Keratinocyte (primary cell): ENCODE results near the gene ZNF148.

Source experiments
- EZH2 ChIP-seq: IDR thresholded peaks from one replicate; pipeline ENCODE4 v1.6.1; 2012; ENCODE audit warnings: inconsistent platforms, mild to moderate bottlenecking, low read length, moderate library complexity
- TF ChIP-seq, protein P1 (sequence below), 3 experiments: IDR thresholded peaks in 1 of 3; conservative IDR thresholded peaks in 1 of 3; optimal IDR thresholded peaks in 1 of 3; 2 replicates in 2 of 3; 3 replicates in 1 of 3; pipeline versions ENCODE3 to v1.5.1; 2011; ENCODE audit warnings: low read length in 3 of 3, mild to moderate bottlenecking in 3 of 3, moderate library complexity in 2 of 3, control low read depth in 1 of 3, inconsistent platforms in 1 of 3; ENCODE audit not compliant: insufficient read depth in 2 of 3; ENCODE audit errors: extremely low read depth in 1 of 3

DNA sequence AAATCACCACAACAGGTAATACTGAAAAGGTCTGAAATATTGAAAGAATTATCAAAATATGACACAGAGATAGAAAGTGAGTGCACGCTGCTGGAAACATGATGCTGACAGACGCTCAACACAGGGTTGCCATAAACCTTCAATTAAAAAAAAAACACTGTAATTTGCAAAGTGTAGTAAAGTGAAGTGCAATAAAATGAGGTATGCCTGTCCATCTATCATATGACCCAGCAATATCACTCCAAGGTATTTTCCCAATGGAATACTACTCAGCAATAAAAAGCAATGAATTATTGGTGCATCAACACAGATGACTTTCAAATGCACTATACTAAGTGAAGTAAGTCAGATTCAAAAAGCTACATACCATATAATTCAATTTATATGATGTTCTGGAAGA lies 115.0 kb downstream of the ZNF148 start:
- TF ChIP-seq, protein P1, sequence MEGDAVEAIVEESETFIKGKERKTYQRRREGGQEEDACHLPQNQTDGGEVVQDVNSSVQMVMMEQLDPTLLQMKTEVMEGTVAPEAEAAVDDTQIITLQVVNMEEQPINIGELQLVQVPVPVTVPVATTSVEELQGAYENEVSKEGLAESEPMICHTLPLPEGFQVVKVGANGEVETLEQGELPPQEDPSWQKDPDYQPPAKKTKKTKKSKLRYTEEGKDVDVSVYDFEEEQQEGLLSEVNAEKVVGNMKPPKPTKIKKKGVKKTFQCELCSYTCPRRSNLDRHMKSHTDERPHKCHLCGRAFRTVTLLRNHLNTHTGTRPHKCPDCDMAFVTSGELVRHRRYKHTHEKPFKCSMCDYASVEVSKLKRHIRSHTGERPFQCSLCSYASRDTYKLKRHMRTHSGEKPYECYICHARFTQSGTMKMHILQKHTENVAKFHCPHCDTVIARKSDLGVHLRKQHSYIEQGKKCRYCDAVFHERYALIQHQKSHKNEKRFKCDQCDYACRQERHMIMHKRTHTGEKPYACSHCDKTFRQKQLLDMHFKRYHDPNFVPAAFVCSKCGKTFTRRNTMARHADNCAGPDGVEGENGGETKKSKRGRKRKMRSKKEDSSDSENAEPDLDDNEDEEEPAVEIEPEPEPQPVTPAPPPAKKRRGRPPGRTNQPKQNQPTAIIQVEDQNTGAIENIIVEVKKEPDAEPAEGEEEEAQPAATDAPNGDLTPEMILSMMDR (optimal IDR thresholded peaks at IDR 0.05 in 1 of 3, IDR thresholded peaks at IDR 0.05 in 1 of 3, conservative IDR thresholded peaks at IDR 0.05 in 1 of 3; ENCODE audit: extremely low read depth in 1 of 3, insufficient read depth in 2 of 3, low read length in 3 of 3) = no peak
- no peak for TF ChIP-seq EZH2
